K562 (cell line): ENCODE data around the gene ROR2. TPM values are rescaled to one million over a fixed set of nuclear protein-coding genes. Genes with fewer than 3 reads are reported as not detected.

Experiments
- ADNP ChIP-seq: fragments of 200-800 bp; sonication (Bioruptor generic); IDR thresholded peaks from 2 replicates; pipeline ENCODE4 v1.6.1; 2016; ENCODE audit warnings: missing genetic modification characterization, missing compliant biosample characterization
- FOXK2 ChIP-seq, 2 experiments: fragments of 450-650 bp; IDR thresholded peaks in 1 of 2; conservative IDR thresholded peaks in 1 of 2; 2 replicates each; pipeline ENCODE4 v1.6.1; 2016; ENCODE audit warnings: low read depth in 2 of 2, mild to moderate bottlenecking in 1 of 2
- HMG20B ChIP-seq: fragments of 250-450 bp; sonication (Bioruptor Pico); IDR thresholded peaks from 2 replicates; pipeline ENCODE4 v1.5.0; 2021; ENCODE audit warnings: mild to moderate bottlenecking
- MECOM ChIP-seq: fragments of 250-450 bp; sonication (Bioruptor Pico); IDR thresholded peaks from 2 replicates; pipeline ENCODE4 v1.8.0; 2022; ENCODE audit warnings: inconsistent platforms
- MTA2 ChIP-seq: fragments of 450-650 bp; IDR thresholded peaks from 2 replicates; pipeline ENCODE4 v1.6.1; 2016; ENCODE audit warnings: low read depth
- NCOA6 ChIP-seq: fragments of 450-650 bp; IDR thresholded peaks from 2 replicates; pipeline ENCODE4 v1.6.1; 2017; ENCODE audit warnings: mild to moderate bottlenecking
- NR2F6 ChIP-seq: fragments of 450-650 bp; formaldehyde crosslinking; IDR thresholded peaks from 2 replicates; pipeline ENCODE4 v1.4.0; 2020; ENCODE audit warnings: mild to moderate bottlenecking
- OTX1 ChIP-seq: fragments of 450-650 bp; formaldehyde crosslinking; IDR thresholded peaks from 2 replicates; pipeline ENCODE4 v1.4.0; 2022; ENCODE audit warnings: mild to moderate bottlenecking
- STAG1 ChIP-seq: sonication (generic); formaldehyde crosslinking; IDR thresholded peaks from 2 replicates; pipeline ENCODE4 v1.5.0; 2020; ENCODE audit warnings: missing genetic modification reagents, borderline replicate concordance
- THRAP3 ChIP-seq: fragments of 450-650 bp; IDR thresholded peaks from 2 replicates; pipeline ENCODE4 v1.6.1; 2016; ENCODE audit warnings: mild to moderate bottlenecking, inconsistent platforms, borderline replicate concordance
- ZNF263 ChIP-seq: sonication (generic); formaldehyde crosslinking; IDR thresholded peaks from 2 replicates; pipeline ENCODE4 v1.8.0; 2022; ENCODE audit warnings: mild to moderate bottlenecking, missing genetic modification reagents, borderline replicate concordance
- ZNF347 ChIP-seq: fragments of 450-650 bp; formaldehyde crosslinking; IDR thresholded peaks from 2 replicates; pipeline ENCODE4 v1.4.0; 2020; ENCODE audit warnings: low read depth, mild to moderate bottlenecking, moderate library complexity
- ZNF41 ChIP-seq: fragments of 250-450 bp; sonication (Bioruptor Pico); conservative IDR thresholded peaks from 2 replicates; pipeline ENCODE4 v1.4.0; 2020; ENCODE audit warnings: mild to moderate bottlenecking
- polyA plus RNA-seq, 8 experiments: library from polyadenylated mRNA; depleted of rRNA in 4 of 8; stranded (reverse) in 5 of 8; unstranded in 3 of 8; fragments of >200 nt; fragmentation: Nextera tagmentation in 2 of 8; fragmentation: Illumina TruSeq in 1 of 8; extraction: Ambion mirVana in 2 of 8; extraction: Trizol in 1 of 8; gene quantifications; 2 replicates each; pipeline versions ENCODE4 v1.2.1 to v1.2.3, GENCODE V29; 2011 to 2014; ENCODE audit warnings: inconsistent platforms in 1 of 8, missing spikeins in 1 of 8
- total RNA-seq, 7 experiments: library from RNA; depleted of rRNA in 6 of 7; stranded (reverse); fragments of >200 nt in 6 of 7; fragmentation: Illumina TruSeq in 2 of 7; extraction: Trizol in 2 of 7; gene quantifications; 2 replicates each; pipeline versions ENCODE4 v1.2.1 to v1.2.3, GENCODE V29; 2011 to 2021; ENCODE audit warnings: low replicate concordance in 1 of 7
- TF ChIP-seq, protein P1 (sequence below): IDR thresholded peaks from 2 replicates; pipeline ENCODE4 v1.6.1; 2011; ENCODE audit warnings: borderline replicate concordance, low read depth, mild to moderate bottlenecking, moderate library complexity, low read length; ENCODE audit not compliant: insufficient read depth, poor library complexity, severe bottlenecking
- TF ChIP-seq, protein P2 (sequence below): sonication (generic); IDR thresholded peaks from 2 replicates; pipeline ENCODE4 v1.6.1; 2016
- TF ChIP-seq, protein P3 (sequence below): sonication (generic); formaldehyde crosslinking; IDR thresholded peaks from 2 replicates; pipeline ENCODE4 v1.8.1; 2023; ENCODE audit warnings: mild to moderate bottlenecking, missing genetic modification reagents
- TF ChIP-seq, protein P4 (sequence below): fragments of 450-650 bp; IDR thresholded peaks from 2 replicates; pipeline ENCODE4 v1.6.1; 2016
- TF ChIP-seq, protein P5 (sequence below): fragments of 450-650 bp; formaldehyde crosslinking; IDR thresholded peaks from 2 replicates; pipeline ENCODE4 v1.4.0; 2020; ENCODE audit warnings: mild to moderate bottlenecking
- TF ChIP-seq, protein P6 (sequence below): fragments of 450-650 bp; IDR thresholded peaks from 2 replicates; pipeline ENCODE4 v1.6.1; 2017; ENCODE audit warnings: mild to moderate bottlenecking, moderate library complexity

Gene ROR2
- total and polyA plus RNA-seq, 9 of the 15 experiments (the other 6 are each of a cell fraction or from before 2014, with no cell fraction given): 5.6 to 33.8 (median 15.3) TPM

DNA sequence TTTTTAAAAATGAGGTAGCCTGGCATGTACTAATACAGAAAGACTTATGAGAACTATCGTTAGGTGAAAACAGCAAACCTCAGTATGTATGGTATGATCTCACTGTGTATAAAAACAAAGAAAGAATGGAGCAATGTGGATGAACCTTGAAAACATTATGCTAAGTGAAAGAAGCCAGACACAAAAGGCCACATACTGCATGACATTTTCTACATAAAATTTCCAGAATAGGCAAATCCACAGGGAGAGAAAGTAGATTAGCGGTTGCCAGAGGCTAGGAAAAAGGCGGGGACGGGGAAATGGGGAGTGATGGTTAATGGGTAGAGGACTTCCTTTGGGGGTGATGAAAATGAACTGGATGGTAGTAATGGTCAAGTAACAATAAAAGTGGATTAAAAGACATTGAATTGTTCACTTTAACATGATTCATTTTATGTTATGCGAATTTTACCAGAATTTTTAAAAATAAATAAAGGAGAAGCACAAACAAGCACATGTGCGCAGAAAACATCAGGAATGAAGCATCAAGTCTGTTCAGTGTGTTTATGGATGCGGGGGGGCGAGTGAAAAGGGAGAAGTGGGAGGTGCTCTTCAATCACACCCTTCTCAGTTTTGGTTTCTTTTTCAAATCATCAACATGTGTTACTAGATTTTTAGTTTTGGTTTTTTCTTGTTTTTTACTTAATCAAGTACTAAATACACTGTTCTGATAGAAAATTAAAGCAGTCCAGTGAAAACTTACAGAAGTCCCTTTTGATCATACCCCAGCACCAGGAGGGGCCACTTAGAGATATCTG lies 16.3 kb downstream of the ROR2 start (continued):
- TF ChIP-seq, protein P1, sequence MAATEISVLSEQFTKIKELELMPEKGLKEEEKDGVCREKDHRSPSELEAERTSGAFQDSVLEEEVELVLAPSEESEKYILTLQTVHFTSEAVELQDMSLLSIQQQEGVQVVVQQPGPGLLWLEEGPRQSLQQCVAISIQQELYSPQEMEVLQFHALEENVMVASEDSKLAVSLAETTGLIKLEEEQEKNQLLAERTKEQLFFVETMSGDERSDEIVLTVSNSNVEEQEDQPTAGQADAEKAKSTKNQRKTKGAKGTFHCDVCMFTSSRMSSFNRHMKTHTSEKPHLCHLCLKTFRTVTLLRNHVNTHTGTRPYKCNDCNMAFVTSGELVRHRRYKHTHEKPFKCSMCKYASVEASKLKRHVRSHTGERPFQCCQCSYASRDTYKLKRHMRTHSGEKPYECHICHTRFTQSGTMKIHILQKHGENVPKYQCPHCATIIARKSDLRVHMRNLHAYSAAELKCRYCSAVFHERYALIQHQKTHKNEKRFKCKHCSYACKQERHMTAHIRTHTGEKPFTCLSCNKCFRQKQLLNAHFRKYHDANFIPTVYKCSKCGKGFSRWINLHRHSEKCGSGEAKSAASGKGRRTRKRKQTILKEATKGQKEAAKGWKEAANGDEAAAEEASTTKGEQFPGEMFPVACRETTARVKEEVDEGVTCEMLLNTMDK: no peak
- TF ChIP-seq ZNF347 (no peak), NR2F6 (CRISPR knock-in tag) (no peak), MTA2 (no peak), HMG20B (CRISPR knock-in tag) (no peak), ZNF263 (CRISPR knock-in tag) (no peak), THRAP3 (no peak), OTX1 (CRISPR knock-in tag) (no peak), ZNF41 (CRISPR knock-in tag) (no peak), MECOM (CRISPR knock-in tag) (no peak), FOXK2 (conservative IDR thresholded peaks at IDR 0.05 in 1 of 2, IDR thresholded peaks at IDR 0.05 in 1 of 2; ENCODE audit: low read depth in 2 of 2) (peak; percentile 44 to 52; a peak in 3 of 4 replicates), STAG1 (CRISPR knock-in tag) (no peak), NCOA6 (no peak), ADNP (tag) (0 out of 2 replicates have a peak, but pooled peaks have one; percentile 39)
- TF ChIP-seq, protein P2, sequence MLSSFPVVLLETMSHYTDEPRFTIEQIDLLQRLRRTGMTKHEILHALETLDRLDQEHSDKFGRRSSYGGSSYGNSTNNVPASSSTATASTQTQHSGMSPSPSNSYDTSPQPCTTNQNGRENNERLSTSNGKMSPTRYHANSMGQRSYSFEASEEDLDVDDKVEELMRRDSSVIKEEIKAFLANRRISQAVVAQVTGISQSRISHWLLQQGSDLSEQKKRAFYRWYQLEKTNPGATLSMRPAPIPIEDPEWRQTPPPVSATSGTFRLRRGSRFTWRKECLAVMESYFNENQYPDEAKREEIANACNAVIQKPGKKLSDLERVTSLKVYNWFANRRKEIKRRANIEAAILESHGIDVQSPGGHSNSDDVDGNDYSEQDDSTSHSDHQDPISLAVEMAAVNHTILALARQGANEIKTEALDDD: no peak
- TF ChIP-seq, protein P3, sequence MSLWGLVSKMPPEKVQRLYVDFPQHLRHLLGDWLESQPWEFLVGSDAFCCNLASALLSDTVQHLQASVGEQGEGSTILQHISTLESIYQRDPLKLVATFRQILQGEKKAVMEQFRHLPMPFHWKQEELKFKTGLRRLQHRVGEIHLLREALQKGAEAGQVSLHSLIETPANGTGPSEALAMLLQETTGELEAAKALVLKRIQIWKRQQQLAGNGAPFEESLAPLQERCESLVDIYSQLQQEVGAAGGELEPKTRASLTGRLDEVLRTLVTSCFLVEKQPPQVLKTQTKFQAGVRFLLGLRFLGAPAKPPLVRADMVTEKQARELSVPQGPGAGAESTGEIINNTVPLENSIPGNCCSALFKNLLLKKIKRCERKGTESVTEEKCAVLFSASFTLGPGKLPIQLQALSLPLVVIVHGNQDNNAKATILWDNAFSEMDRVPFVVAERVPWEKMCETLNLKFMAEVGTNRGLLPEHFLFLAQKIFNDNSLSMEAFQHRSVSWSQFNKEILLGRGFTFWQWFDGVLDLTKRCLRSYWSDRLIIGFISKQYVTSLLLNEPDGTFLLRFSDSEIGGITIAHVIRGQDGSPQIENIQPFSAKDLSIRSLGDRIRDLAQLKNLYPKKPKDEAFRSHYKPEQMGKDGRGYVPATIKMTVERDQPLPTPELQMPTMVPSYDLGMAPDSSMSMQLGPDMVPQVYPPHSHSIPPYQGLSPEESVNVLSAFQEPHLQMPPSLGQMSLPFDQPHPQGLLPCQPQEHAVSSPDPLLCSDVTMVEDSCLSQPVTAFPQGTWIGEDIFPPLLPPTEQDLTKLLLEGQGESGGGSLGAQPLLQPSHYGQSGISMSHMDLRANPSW (CRISPR knock-in tag): no peak
- TF ChIP-seq, protein P4, sequence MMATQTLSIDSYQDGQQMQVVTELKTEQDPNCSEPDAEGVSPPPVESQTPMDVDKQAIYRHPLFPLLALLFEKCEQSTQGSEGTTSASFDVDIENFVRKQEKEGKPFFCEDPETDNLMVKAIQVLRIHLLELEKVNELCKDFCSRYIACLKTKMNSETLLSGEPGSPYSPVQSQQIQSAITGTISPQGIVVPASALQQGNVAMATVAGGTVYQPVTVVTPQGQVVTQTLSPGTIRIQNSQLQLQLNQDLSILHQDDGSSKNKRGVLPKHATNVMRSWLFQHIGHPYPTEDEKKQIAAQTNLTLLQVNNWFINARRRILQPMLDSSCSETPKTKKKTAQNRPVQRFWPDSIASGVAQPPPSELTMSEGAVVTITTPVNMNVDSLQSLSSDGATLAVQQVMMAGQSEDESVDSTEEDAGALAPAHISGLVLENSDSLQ: no peak
- TF ChIP-seq, protein P5, sequence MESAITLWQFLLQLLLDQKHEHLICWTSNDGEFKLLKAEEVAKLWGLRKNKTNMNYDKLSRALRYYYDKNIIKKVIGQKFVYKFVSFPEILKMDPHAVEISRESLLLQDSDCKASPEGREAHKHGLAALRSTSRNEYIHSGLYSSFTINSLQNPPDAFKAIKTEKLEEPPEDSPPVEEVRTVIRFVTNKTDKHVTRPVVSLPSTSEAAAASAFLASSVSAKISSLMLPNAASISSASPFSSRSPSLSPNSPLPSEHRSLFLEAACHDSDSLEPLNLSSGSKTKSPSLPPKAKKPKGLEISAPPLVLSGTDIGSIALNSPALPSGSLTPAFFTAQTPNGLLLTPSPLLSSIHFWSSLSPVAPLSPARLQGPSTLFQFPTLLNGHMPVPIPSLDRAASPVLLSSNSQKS (CRISPR knock-in tag): no peak
- TF ChIP-seq, protein P6, sequence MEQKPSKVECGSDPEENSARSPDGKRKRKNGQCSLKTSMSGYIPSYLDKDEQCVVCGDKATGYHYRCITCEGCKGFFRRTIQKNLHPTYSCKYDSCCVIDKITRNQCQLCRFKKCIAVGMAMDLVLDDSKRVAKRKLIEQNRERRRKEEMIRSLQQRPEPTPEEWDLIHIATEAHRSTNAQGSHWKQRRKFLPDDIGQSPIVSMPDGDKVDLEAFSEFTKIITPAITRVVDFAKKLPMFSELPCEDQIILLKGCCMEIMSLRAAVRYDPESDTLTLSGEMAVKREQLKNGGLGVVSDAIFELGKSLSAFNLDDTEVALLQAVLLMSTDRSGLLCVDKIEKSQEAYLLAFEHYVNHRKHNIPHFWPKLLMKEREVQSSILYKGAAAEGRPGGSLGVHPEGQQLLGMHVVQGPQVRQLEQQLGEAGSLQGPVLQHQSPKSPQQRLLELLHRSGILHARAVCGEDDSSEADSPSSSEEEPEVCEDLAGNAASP: no peak
